AML-193 (cell line): ENCODE data around the gene GRM1.

Source experiments
- DNase-seq, 2 experiments: peaks; one replicate each; lab custom pipeline; 2025; lab: John Stamatoyannopoulos, UW

The GRM1 gene

GRCh38 chr6:146097586-146097985 is 68.7 kb downstream of the GRM1 start:
- DNase-seq, result no peak

- DNase-seq, result no peak
Observed at GRCh38 chr6:146100776-146101175, 71.9 kb downstream of the GRM1 start.

- no peak for DNase-seq
Observed at GRCh38 chr6:146103416-146104072, 74.7 kb downstream of the GRM1 start.

DNA sequence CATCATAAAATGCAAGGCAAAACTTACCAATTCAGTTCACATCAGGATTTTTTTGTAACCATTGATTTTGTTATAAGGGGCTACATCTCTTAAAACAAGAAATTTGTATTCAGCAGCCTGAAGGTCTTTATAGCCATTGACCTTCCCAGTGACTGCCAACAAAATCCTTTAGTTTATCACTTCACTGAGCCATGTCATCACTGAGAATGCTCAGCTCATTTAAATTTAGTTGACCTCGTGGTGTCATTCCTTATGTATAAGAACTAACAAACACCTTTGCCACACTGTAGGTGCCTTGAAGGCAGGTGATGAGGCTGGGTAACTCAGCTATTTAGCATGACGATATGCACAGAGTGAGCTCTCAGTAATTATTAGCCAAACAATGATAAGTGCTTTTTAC is 77.7 kb downstream of the GRM1 start:
- no peak for DNase-seq

DNA sequence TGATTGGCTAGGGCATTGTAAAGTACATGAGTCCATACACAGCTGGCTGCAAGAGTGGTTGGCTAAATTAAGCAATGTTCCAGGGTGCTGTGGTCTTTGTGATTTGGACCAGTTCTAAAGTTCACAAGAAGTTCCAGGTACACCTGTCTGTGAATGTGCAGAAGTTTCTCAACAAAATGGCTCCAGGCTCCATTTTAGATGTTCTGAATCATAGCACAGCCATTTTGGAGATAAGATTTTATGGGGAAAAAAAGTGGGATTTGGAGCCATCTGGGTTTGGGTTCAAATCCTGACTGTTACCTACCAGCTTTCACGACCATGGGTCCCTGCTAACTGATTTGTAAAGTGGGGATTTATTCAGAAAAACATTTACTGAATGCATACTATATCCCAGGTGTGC is 82.1 kb downstream of the GRM1 start:
- DNase-seq, result no peak

DNA sequence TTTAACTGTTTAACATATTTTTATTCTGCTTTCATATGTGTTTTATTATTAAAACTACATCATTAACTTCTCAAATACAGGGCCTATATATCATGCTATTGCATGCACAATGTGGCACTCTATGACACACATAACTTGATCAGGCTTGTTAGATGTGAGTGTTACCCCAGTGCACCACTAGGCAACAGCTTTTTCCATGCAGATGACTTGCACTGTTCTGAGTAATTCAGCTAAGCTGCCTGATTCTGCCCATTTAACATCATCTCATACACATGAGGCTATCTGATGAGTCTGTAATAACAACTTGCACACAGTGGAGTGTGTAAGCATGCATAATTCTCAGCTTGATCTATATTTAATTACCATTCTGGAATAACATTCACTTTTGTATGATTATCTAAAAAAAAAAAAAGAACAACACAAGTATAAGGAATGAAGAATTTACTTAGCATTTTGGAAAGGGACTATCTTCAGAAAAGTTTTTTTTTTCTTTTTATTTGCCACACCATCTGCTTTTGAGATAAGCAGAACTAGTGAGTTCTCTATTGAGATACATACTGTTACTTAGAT is 83.1 kb downstream of the GRM1 start:
- DNase-seq, result no peak

- DNase-seq, result no peak
Observed at GRCh38 chr6:146113084-146113623, 84.3 kb downstream of the GRM1 start.

DNA sequence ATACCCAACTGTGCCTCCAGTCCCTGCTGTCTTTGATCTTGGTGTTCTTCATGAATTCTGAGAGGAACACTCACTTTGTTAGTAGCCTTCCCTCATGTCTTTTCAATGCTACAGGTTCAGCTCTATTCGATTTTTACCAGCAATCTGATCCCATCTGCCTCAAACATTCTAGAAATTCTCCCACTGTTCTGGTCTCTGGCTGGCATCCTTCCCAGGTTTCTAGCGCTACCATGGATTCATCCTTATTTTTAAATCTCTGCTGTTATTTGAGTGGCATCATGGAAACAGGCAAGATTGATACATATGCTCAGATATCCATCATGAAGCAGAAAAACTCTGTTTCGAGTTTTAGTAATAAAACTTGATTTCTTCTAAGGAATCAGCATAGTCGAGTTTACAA is 94.8 kb downstream of the GRM1 start:
- DNase-seq, result no peak

- DNase-seq, result no peak
Observed at GRCh38 chr6:146127447-146128215, 98.8 kb downstream of the GRM1 start.

- DNase-seq, result no peak
Observed at GRCh38 chr6:146133866-146134265, 105.0 kb downstream of the GRM1 start.

GRCh38 chr6:146135167-146135566 is 106.3 kb downstream of the GRM1 start:
- DNase-seq, result no peak

- DNase-seq, result no peak
Observed at GRCh38 chr6:146146836-146147235, 118.0 kb downstream of the GRM1 start.

- no peak for DNase-seq
Observed at GRCh38 chr6:146149770-146150169, 120.9 kb downstream of the GRM1 start.

GRCh38 chr6:146153040-146153758 is 124.3 kb downstream of the GRM1 start:
- no peak for DNase-seq

- DNase-seq, result no peak
Observed at GRCh38 chr6:146154197-146154596, 125.3 kb downstream of the GRM1 start.

- no peak for DNase-seq
Observed at GRCh38 chr6:146161664-146162063, 132.8 kb downstream of the GRM1 start.

GRCh38 chr6:146169872-146170271 is 141.0 kb downstream of the GRM1 start:
- no peak for DNase-seq

GRCh38 chr6:146177785-146178184 is 148.9 kb downstream of the GRM1 start:
- DNase-seq, result no peak

GRCh38 chr6:146183831-146184230 is 155.0 kb downstream of the GRM1 start:
- DNase-seq, result no peak

DNA sequence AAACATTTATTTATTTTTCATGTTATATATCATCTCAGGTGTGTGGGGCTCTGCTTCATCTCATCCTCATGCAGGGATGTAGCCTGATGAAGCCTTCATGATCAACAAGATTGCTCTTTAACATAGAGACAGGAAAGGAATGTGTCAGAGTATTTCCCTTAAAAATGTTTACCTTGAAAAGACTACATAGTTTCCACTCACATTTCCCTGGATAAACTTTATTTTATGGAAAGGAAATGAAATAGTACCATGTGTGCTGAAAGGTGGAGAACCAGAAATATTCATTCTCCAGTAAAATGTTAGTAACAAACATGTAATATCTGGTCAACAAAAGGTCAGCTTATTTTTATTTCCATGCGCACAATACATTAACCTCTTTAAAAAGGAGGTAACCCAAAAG is 155.8 kb downstream of the GRM1 start:
- no peak for DNase-seq

DNA sequence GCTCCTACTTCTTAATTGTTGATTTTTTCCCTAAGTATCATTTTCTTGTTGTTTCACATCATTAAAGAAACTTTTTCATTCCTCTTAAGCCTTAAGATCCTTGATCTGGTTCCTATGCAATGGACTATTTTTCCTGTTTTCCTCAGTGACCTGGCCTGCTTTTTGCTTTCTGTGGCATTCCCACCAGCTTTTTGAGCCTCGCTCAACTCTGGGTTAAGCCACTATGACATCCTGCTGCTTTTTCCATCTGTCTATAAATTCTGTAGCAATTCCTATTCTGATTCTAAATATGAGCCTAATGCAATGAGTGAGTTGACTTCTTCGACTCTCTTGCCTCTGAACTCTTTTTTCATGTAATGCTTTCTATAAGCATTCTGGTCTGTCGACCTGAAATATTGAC is 160.3 kb downstream of the GRM1 start:
- DNase-seq, result no peak

- DNase-seq, result no peak
Observed at GRCh38 chr6:146190581-146190980, 161.7 kb downstream of the GRM1 start.
